Right lobe of liver (tissue), 6 donors: ENCODE data around the gene EPYC. TPM values are rescaled to one million over a fixed set of nuclear protein-coding genes. Genes with fewer than 3 reads are reported as not detected.

Source experiments
- ATAC-seq, 4 donors: fragments of 200-7000 bp; cut with Tn5 transposase; one replicate each; pipeline ENCODE4 v1.9.1; 2020; ENCODE audit warnings: mild to moderate bottlenecking in 4 of 4, moderate library complexity in 4 of 4
- DNase-seq, 3 donors: peaks; one replicate each; pipeline ENCODE4 v3.0.0-alpha.2; 2020
- H3K27ac ChIP-seq, 3 donors: fragments of 200-600 bp; one replicate each; pipeline ENCODE4 v1.8.0; 2022
- H3K27me3 ChIP-seq, 2 donors: fragments of 200-600 bp; one replicate each; pipeline ENCODE4 v1.8.0; 2022
- H3K36me3 ChIP-seq, 4 donors: fragments of 200-600 bp; sonication (generic) in 1 of 4; one replicate each; pipeline versions ENCODE4 v1.5.1 to v1.8.0; 2017 to 2022; ENCODE audit warnings: control low read depth in 1 of 4
- H3K4me1 ChIP-seq, 4 donors: fragments of 200-600 bp; sonication (generic) in 1 of 4; one replicate each; pipeline versions ENCODE4 v1.5.1 to v1.8.0; 2017 to 2022; ENCODE audit warnings: control low read depth in 1 of 4
- H3K4me3 ChIP-seq, 3 donors: fragments of 200-600 bp; one replicate each; pipeline ENCODE4 v1.8.0; 2022
- H3K9me3 ChIP-seq, 4 donors: fragments of 200-600 bp; sonication (generic) in 1 of 4; one replicate each; pipeline versions ENCODE4 v1.5.1 to v1.8.0; 2017 to 2022; ENCODE audit warnings: control low read depth in 1 of 4
- POLR2A ChIP-seq: fragments of 450-650 bp; IDR thresholded peaks from one replicate; pipeline ENCODE4 v1.6.1; 2017; ENCODE audit warnings: antibody characterized with exemption, mild to moderate bottlenecking
- WGBS: methylation state at CpG from one replicate; pipeline ENCODE4 v1.1.6; 2018; ENCODE audit warnings: low coverage, low lambda C conversion rate; ENCODE audit not compliant: insufficient coverage; ENCODE audit errors: missing lambda C conversion rate; 5-methylcytosine and 5-hydroxymethylcytosine counted together
- intact Hi-C, 2 donors: fragments of 100-400 bp; cut with DNase I; formaldehyde crosslinking; loops; one replicate each; pipeline versions ENCODE4 v1.11.2 to v1.14.1; 2022
- total RNA-seq, 6 experiments: library from RNA; depleted of rRNA in 2 of 6; stranded (reverse); fragments of >200 nt in 2 of 6; fragmentation: NEBNext Ultra II Directional in 3 of 6; extraction: Animal tissue kit (Norgen Biotek cat#: 25700) in 3 of 6; gene quantifications; one replicate each; pipeline versions ENCODE4 v1.1.0 to v1.2.4, GENCODE V29; 2016 to 2023
- TF ChIP-seq, protein P1 (sequence below), 4 donors: fragments of 200-600 bp in 3 of 4; fragments of 450-650 bp in 1 of 4; IDR thresholded peaks; one replicate each; pipeline versions ENCODE4 v1.5.1 to v1.8.0; 2016 to 2022; ENCODE audit warnings: antibody characterized with exemption in 4 of 4, mild to moderate bottlenecking in 2 of 4
- donor health status: DM: no; HTN: yes; CAD: no.
- donor health status: DM: no; HTN: no; CAD: no.
- donor health status: DM: no; HTN: no; CAD: no.
- donor health status: DM: no; HTN: yes; CAD: no.
- donor health status: DM: no; HTN: yes; CAD: no.

The EPYC gene
- total RNA-seq, 6 experiments from 2014 or later: not detected

DNA sequence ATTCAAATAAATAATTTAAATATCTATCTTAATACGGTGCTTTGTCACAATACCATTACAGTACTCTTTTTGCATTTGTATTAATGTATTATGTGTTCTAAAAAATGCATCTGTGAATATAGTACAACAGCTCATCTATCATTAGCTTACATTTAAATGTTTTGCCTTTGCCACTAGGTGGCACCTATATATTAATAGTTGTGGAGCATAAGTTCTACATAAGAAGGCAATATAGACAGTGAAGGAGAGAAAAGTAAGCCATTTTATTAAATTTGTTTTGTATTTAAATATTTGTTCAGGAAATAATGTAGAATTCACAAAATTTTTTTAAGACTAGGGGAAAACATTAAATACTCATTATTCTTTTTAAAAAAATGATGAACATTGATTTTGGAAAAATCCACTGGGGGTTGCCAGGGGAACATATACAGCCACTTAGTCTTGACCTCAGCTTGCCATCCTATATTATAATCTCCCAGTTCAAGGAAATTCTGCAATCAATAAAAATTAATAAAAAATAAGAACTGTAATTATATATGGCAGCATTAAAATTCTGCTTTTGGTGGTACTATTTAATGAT lies 59.6 kb downstream of the EPYC start:
- WGBS: 30% methylated on average over 1 of the region's 1 CpG
- Histone ChIP-seq H3K27ac (no peak overlapping the region), H3K4me1 (no peaks in the 10 kb centered on the region), H3K27me3 (no peaks in the 10 kb centered on the region), H3K4me3 (no peak overlapping the region), H3K9me3 (no peaks in the 10 kb centered on the region), H3K36me3 (no peaks in the 10 kb centered on the region)
- TF ChIP-seq POLR2A: no peak
- TF ChIP-seq, protein P1, sequence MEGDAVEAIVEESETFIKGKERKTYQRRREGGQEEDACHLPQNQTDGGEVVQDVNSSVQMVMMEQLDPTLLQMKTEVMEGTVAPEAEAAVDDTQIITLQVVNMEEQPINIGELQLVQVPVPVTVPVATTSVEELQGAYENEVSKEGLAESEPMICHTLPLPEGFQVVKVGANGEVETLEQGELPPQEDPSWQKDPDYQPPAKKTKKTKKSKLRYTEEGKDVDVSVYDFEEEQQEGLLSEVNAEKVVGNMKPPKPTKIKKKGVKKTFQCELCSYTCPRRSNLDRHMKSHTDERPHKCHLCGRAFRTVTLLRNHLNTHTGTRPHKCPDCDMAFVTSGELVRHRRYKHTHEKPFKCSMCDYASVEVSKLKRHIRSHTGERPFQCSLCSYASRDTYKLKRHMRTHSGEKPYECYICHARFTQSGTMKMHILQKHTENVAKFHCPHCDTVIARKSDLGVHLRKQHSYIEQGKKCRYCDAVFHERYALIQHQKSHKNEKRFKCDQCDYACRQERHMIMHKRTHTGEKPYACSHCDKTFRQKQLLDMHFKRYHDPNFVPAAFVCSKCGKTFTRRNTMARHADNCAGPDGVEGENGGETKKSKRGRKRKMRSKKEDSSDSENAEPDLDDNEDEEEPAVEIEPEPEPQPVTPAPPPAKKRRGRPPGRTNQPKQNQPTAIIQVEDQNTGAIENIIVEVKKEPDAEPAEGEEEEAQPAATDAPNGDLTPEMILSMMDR (IDR thresholded peaks at IDR 0.05): peak; percentile 36 to 58 (median 55)
- intact Hi-C loops: no loop called here
- no peak for DNase-seq
- peak; percentile 53 to 64 (median 59) for ATAC-seq

DNA sequence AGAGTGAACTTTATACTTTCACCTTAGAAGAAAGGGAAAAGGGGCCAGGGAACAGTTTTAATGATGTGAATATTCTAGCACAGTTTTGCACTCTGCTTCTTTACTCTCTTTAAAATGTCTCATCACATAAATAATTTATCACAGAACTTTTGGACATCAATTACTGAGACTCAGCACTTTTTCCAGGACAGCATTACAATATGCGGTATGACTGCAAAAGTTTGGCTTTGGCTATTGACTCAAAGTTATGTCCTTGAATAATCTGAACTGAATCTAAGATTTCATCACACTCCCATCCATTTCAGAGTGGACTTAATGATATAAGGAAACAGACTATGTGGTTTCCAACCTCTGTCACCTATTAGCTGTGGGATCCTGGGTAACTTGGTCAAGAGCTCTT lies 61.5 kb downstream of the EPYC start:
- Histone ChIP-seq H3K4me3 (no peak overlapping the region), H3K36me3 (no peaks in the 10 kb centered on the region), H3K9me3 (no peaks in the 10 kb centered on the region), H3K27ac (no peak overlapping the region), H3K27me3 (no peaks in the 10 kb centered on the region), H3K4me1 (peaks cover 0 to 10% (median 0%) of the 10 kb centered on the region in 4 donors)
- intact Hi-C loops: no loop called here
- 25% methylated on average over 1 of the region's 1 CpG for WGBS
- TF ChIP-seq POLR2A: no peak
- TF ChIP-seq, protein P1 (IDR thresholded peaks at IDR 0.05): no peak
- no peak for DNase-seq
- ATAC-seq: no peak

DNA sequence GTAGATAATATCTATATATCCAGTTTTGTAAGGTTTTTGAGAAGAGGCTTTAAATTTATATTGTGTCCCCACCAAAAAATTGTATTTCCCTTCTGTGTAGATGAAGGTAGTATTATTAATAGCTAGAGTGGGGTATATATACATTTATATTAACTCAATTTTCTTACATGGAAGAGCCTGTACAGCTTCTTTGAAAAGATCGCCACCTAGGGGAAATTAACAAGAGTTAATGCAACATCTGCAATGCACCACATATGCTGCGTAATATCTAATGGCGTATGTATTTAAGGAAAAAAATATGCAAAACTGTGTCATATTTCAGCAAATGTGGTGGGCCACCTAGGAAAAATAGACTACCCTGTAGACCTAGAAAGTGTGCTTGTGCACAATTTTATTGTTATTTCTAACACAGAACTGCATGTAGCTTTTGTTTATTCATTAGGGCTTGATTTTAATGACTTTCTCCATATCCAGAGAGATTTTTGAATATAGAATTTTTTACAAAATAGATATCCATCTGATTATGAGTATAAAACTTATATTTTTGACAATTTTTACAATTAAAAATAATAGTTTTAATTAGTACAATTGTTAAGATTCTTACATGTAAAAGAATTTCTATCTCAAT lies 63.8 kb downstream of the EPYC start:
- ATAC-seq (peak; percentile 55 to 77 (median 73)), DNase-seq (no peak)
- intact Hi-C loops: no loop called here
- no peak overlapping the region for H3K27ac ChIP-seq
- WGBS: 9% methylated on average over 3 of the region's 3 CpGs
- TF ChIP-seq, protein P1 (IDR thresholded peaks at IDR 0.05): peak; percentile 53 to 65 (median 60)
- no peak for TF ChIP-seq POLR2A
- H3K36me3 ChIP-seq: no peaks in the 10 kb centered on the region
- H3K9me3 ChIP-seq: no peaks in the 10 kb centered on the region
- no peak overlapping the region for H3K4me3 ChIP-seq
- H3K27me3 ChIP-seq: no peaks in the 10 kb centered on the region
- H3K4me1 ChIP-seq: peaks cover 0 to 10% (median 0%) of the 10 kb centered on the region in 4 donors

DNA sequence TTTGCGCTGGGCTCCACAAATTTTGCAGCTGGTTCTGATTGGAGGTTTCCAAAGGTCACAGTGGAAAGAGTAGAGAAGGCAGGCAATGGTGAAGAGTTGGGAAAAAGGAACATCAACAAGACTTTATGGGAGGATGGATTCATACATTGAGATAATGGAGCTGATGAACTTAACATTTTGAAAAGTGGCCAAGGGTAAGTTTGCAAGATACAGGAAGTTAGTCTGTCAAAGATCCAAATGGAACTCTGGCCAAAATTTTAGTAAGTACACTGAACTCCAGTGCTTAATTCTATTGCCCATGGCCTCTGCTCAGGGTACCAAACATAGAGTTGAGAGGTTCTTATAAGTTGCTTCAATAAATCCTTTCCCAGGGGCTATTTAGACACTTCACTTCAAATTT lies 65.4 kb downstream of the EPYC start:
- H3K36me3 ChIP-seq: no peaks in the 10 kb centered on the region
- TF ChIP-seq, protein P1 (IDR thresholded peaks at IDR 0.05): no peak
- TF ChIP-seq POLR2A: no peak
- intact Hi-C loops: no loop called here
- peaks cover 0 to 10% (median 0%) of the 10 kb centered on the region in 4 donors for H3K4me1 ChIP-seq
- DNase-seq: no peak
- no peak overlapping the region for H3K4me3 ChIP-seq
- no peaks in the 10 kb centered on the region for H3K27me3 ChIP-seq
- no peak overlapping the region for H3K27ac ChIP-seq
- no peaks in the 10 kb centered on the region for H3K9me3 ChIP-seq
- WGBS: 69% methylated on average over 1 of the region's 1 CpG
- ATAC-seq: peak; percentile 56 to 88 (median 68)
